H1 (cell line): ENCODE data around the gene CCSER2. TPM values are rescaled to one million over a fixed set of nuclear protein-coding genes. Genes with fewer than 3 reads are reported as not detected.
"Not testable (repeated sequence)": the region's sequence is repeated elsewhere in the genome, so short reads cannot be mapped to it uniquely, and the experiment has no call there.

Experiments used
- CTCF ChIA-PET: fragments of 300-600 bp; sonication (Branson Sonifier 250); formaldehyde crosslinking; loops from one replicate; lab custom pipeline; 2021; ENCODE audit not compliant: partially characterized antibody; lab: Charles Lee
- POLR2A ChIA-PET: fragments of 300-600 bp; sonication (Branson Sonifier 250); formaldehyde crosslinking; loops from one replicate; lab custom pipeline; 2021; ENCODE audit warnings: inconsistent platforms; ENCODE audit not compliant: partially characterized antibody; lab: Charles Lee
- DNase-seq, 2 experiments: peaks; one replicate each; pipeline versions ENCODE4 v3.0.0 to v3.0.0-alpha.2; 2010 to 2022; ENCODE audit warnings: low spot score in 2 of 2, low read depth in 1 of 2, mixed read lengths in 1 of 2
- FAIRE-seq: peaks from 2 replicates; lab custom pipeline; 2011; peaks lifted over from hg19 to GRCh38; lab: Jason Lieb, UNC
- H2AFZ ChIP-seq: 2 replicates; pipeline ENCODE4 v1.8.1; 2012; ENCODE audit warnings: low read length, inconsistent platforms
- H2AK5ac ChIP-seq: 2 replicates; pipeline ENCODE4 v1.6.1; 2013; ENCODE audit warnings: low read depth, low read length
- H2BK120ac ChIP-seq: replicated peaks from 2 replicates; pipeline ENCODE3; 2013; ENCODE audit warnings: low read depth, low read length, inconsistent platforms
- H2BK12ac ChIP-seq: 2 replicates; pipeline ENCODE4 v1.6.1; 2013; ENCODE audit warnings: low read depth, low read length
- H2BK15ac ChIP-seq: 2 replicates; pipeline ENCODE4 v1.6.1; 2013; ENCODE audit warnings: low read length
- H2BK20ac ChIP-seq: 2 replicates; pipeline ENCODE4 v1.6.1; 2013; ENCODE audit warnings: low read length
- H2BK5ac ChIP-seq: 2 replicates; pipeline ENCODE4 v1.6.1; 2013; ENCODE audit warnings: low read depth, low read length
- H3K14ac ChIP-seq: 2 replicates; pipeline ENCODE4 v1.6.1; 2013; ENCODE audit warnings: inconsistent platforms; ENCODE audit not compliant: insufficient read length
- H3K18ac ChIP-seq: 2 replicates; pipeline ENCODE4 v1.6.1; 2013; ENCODE audit warnings: low read length; ENCODE audit errors: extremely low read depth
- H3K23ac ChIP-seq: 2 replicates; pipeline ENCODE4 v1.6.1; 2013; ENCODE audit warnings: inconsistent platforms; ENCODE audit not compliant: insufficient read length
- H3K23me2 ChIP-seq: 2 replicates; pipeline ENCODE4 v1.6.1; 2013; ENCODE audit warnings: low read depth, low read length
- H3K27ac ChIP-seq: 2 replicates; pipeline ENCODE4 v1.6.1; 2011; ENCODE audit warnings: low read depth, low read length, inconsistent platforms
- H3K27me3 ChIP-seq, 4 experiments: replicated peaks in 1 of 4; 1 replicate in 1 of 4; 2 replicates in 3 of 4; pipeline versions ENCODE4 v1.6.1 to v1.8.1; 2011 to 2013; ENCODE audit warnings: low read length in 3 of 4, mild to moderate bottlenecking in 3 of 4, inconsistent platforms in 2 of 4, mixed read lengths in 2 of 4, moderate library complexity in 1 of 4; ENCODE audit not compliant: control insufficient read depth in 3 of 4, insufficient read depth in 3 of 4; ENCODE audit errors: extremely low read depth in 1 of 4
- H3K36me3 ChIP-seq, 4 experiments: 2 replicates each; pipeline versions ENCODE4 v1.6.1 to v1.8.1; 2011 to 2013; ENCODE audit warnings: mild to moderate bottlenecking in 4 of 4, low read length in 3 of 4, moderate library complexity in 2 of 4, control low read depth in 1 of 4, inconsistent platforms in 1 of 4; ENCODE audit not compliant: insufficient read depth in 4 of 4, control insufficient read depth in 2 of 4
- H3K4ac ChIP-seq: replicated peaks from 2 replicates; pipeline ENCODE3; 2013; ENCODE audit warnings: low read length, low read depth, mixed read lengths, inconsistent platforms; ENCODE audit not compliant: insufficient read length
- H3K4me1 ChIP-seq, 4 experiments: replicated peaks in 1 of 4; 1 replicate in 1 of 4; 2 replicates in 3 of 4; pipeline versions ENCODE4 v1.6.1 to v1.8.1; 2011 to 2013; ENCODE audit warnings: low read length in 3 of 4, inconsistent platforms in 2 of 4, mixed read lengths in 1 of 4; ENCODE audit not compliant: insufficient read depth in 4 of 4, control insufficient read depth in 3 of 4
- H3K4me2 ChIP-seq, 2 experiments: 2 replicates each; pipeline versions ENCODE4 v1.6.1 to v1.8.1; 2011 to 2013; ENCODE audit warnings: low read depth in 2 of 2, low read length in 2 of 2, control low read depth in 1 of 2, inconsistent platforms in 1 of 2, mild to moderate bottlenecking in 1 of 2; ENCODE audit not compliant: insufficient read depth in 1 of 2
- H3K4me3 ChIP-seq, 4 experiments: fragments of 200-600, 300-600 bp in 1 of 4; sonication (generic), shearing (Covaris generic), sonication (Bioruptor Twin) in 1 of 4; 2 replicates each; pipeline versions ENCODE4 v1.5.1 to v1.8.1; 2011 to 2016; ENCODE audit warnings: low read length in 4 of 4, low read depth in 3 of 4, control low read depth in 2 of 4, inconsistent platforms in 2 of 4, mild to moderate bottlenecking in 2 of 4, mixed read lengths in 1 of 4, moderate library complexity in 1 of 4; ENCODE audit not compliant: insufficient read depth in 2 of 4; ENCODE audit errors: extremely low read depth in 1 of 4
- H3K56ac ChIP-seq: replicated peaks from 2 replicates; pipeline ENCODE3; 2013; ENCODE audit warnings: low read depth, mild to moderate bottlenecking, mixed read lengths, low read length, inconsistent platforms; ENCODE audit not compliant: insufficient read length
- H3K79me1 ChIP-seq: 2 replicates; pipeline ENCODE4 v1.6.1; 2013; ENCODE audit warnings: low read depth, low read length, control low read depth
- H3K79me2 ChIP-seq, 2 experiments: 2 replicates each; pipeline versions ENCODE4 v1.6.1 to v1.8.1; 2012 to 2013; ENCODE audit warnings: low read length in 2 of 2, mild to moderate bottlenecking in 2 of 2, inconsistent platforms in 1 of 2; ENCODE audit not compliant: insufficient read depth in 2 of 2, control insufficient read depth in 1 of 2
- H3K9ac ChIP-seq, 4 experiments: replicated peaks in 1 of 4; 1 replicate in 1 of 4; 2 replicates in 3 of 4; pipeline versions ENCODE4 v1.6.1 to v1.8.1; 2011 to 2013; ENCODE audit warnings: low read depth in 3 of 4, low read length in 3 of 4, control low read depth in 2 of 4, mild to moderate bottlenecking in 2 of 4, moderate library complexity in 2 of 4, inconsistent platforms in 1 of 4; ENCODE audit errors: extremely low read depth in 1 of 4
- H3K9me3 ChIP-seq, 2 experiments: 2 replicates each; pipeline versions ENCODE4 v1.6.1 to v1.8.1; 2012 to 2013; ENCODE audit warnings: mild to moderate bottlenecking in 2 of 2, moderate library complexity in 2 of 2, control low read depth in 1 of 2, inconsistent platforms in 1 of 2, low read depth in 1 of 2, low read length in 1 of 2, mixed read lengths in 1 of 2; ENCODE audit not compliant: insufficient read depth in 2 of 2
- H4K20me1 ChIP-seq, 2 experiments: replicated peaks in 1 of 2; 2 replicates each; pipeline versions ENCODE3 to v1.8.1; 2011 to 2013; ENCODE audit warnings: inconsistent platforms in 2 of 2, low read length in 2 of 2, mild to moderate bottlenecking in 1 of 2; ENCODE audit not compliant: insufficient read depth in 2 of 2, control insufficient read depth in 1 of 2
- H4K5ac ChIP-seq: 2 replicates; pipeline ENCODE4 v1.6.1; 2013; ENCODE audit warnings: low read length, low read depth, mixed read lengths, inconsistent platforms; ENCODE audit not compliant: insufficient read length
- H4K8ac ChIP-seq: 2 replicates; pipeline ENCODE4 v1.8.0; 2013; ENCODE audit warnings: mild to moderate bottlenecking, moderate library complexity, low read length, inconsistent platforms; ENCODE audit not compliant: insufficient read depth; ENCODE audit errors: extremely low read depth
- H4K91ac ChIP-seq: replicated peaks from 2 replicates; pipeline ENCODE3; 2013; ENCODE audit warnings: low read length, mixed read lengths, inconsistent platforms; ENCODE audit not compliant: insufficient read length
- WGBS, 2 experiments: shearing (Covaris generic) in 1 of 2; methylation state at CpG; one replicate each; pipeline versions ENCODE4 v1.1.6 to v1.1.7; 2013 to 2015; ENCODE audit warnings: low lambda C conversion rate in 2 of 2, mixed read lengths in 2 of 2, inconsistent platforms in 1 of 2, low coverage in 1 of 2, missing lambda C conversion rate in 1 of 2; ENCODE audit not compliant: insufficient replicate concordance in 2 of 2, insufficient coverage in 1 of 2, insufficient read length in 1 of 2; ENCODE audit errors: extremely low coverage in 1 of 2, missing lambda C conversion rate in 1 of 2; 5-methylcytosine and 5-hydroxymethylcytosine counted together
- polyA plus RNA-seq, 7 experiments: library from polyadenylated mRNA; depleted of rRNA in 3 of 7; stranded (reverse) in 5 of 7; unstranded in 2 of 7; fragments of >200 nt in 5 of 7; fragments of 200-250 nt in 2 of 7; gene quantifications; 1 replicate in 5 of 7; 2 replicates in 1 of 7; 4 replicates in 1 of 7; pipeline versions ENCODE4 v1.2.1 to v1.2.3, GENCODE V29; 2011 to 2013; ENCODE audit warnings: missing spikeins in 2 of 7, mixed read lengths in 2 of 7
- total RNA-seq: library from RNA; stranded (reverse); fragmentation: NEBNext Ultra II Directional; extraction: Animal tissue kit (Norgen Biotek cat#: 25700); gene quantifications from 2 replicates; pipeline ENCODE4 v1.2.1, GENCODE V29; 2021

Gene CCSER2
- total and polyA plus RNA-seq, 2 of the 8 experiments (the other 6 are each of a cell fraction or from before 2014, with no cell fraction given): 6.9 to 30.5 TPM

DNA sequence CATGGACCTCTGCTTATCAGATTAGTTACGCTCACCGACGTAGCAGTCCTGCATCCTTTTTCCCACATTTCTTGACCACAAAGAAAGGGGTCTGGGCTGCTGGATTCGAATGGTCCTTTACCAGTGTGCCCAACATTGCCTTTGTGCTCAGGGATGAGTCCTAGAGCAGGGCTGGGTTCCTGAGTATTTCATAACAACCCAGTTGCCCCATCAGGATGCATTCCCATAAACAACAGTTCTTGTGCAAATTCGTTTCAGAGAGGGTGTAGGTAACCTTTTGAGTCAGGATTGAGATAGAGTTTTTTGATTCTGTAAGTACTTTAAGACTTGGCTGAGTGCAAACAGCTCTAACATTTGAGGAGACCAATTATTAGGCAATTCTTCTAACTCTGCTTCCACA is 200.1 kb downstream of the CCSER2 start:
- H4K20me1 ChIP-seq, H3K14ac ChIP-seq, H3K27me3 ChIP-seq, H3K56ac ChIP-seq, H3K23ac ChIP-seq, H3K23me2 ChIP-seq, H3K4me3 ChIP-seq, H2BK120ac ChIP-seq, H2BK12ac ChIP-seq, H4K8ac ChIP-seq, H3K18ac ChIP-seq, H3K79me2 ChIP-seq, DNase-seq, H3K9ac ChIP-seq, H3K4me1 ChIP-seq, H3K4me2 ChIP-seq, H3K79me1 ChIP-seq, H3K4ac ChIP-seq, H3K36me3 ChIP-seq, H2AK5ac ChIP-seq, H4K91ac ChIP-seq, H3K27ac ChIP-seq, POLR2A ChIA-PET, H2BK5ac ChIP-seq, H2BK15ac ChIP-seq, H2AFZ ChIP-seq, H2BK20ac ChIP-seq, FAIRE-seq, H4K5ac ChIP-seq: not testable (repeated sequence)
- peaks cover 7 to 14% of the 10 kb centered on the region in 2 experiments; a peak in 3 of 4 replicates for H3K9me3 ChIP-seq
- 89% methylated on average over 5 of the region's 5 CpGs; no CpG with 5 or more reads in 1 of the 2 experiments for WGBS, 2 experiments
- CTCF ChIA-PET: interaction anchor here (0.9 kb wide), 1 partner anchor 9 kb away, joined by 6 read pairs; no protein-coding TSS in a partner anchor
